ENCODE measurements around the gene HS3ST6.

The HS3ST6 gene

DNA sequence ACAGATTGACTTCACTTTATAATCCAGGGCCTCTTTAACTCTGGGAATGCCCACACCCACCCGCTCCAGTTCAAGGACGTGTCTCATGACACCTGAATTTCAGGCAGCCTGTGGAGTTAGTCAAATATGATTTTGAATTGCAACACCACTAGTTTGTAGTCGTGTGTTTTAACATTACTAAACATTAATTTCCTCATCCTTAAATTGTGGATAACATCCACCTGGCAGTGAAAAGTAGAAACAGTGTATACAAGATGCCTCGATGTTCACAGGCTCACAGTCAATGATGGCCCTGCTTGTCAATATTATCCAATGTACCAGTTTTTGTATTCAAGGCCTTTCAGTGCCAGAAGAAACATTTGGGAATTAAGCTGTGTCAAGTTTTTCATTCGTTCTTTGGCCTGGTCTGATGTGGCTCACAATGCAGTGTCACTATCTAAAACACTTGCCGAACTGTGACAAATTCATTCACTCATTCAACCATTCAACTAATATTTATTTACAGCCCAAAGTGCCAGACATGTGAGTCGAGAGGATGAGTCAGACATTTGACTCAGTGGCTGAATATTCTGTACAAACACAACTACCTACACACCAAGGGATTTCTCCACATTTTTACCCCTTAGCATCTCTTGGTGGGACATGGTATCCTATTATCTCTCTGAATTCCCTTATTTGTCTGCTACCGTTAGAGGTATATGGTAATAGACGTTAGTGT lies 47.7 kb downstream of the HS3ST6 start:
- TF ChIP-seq, protein P1, sequence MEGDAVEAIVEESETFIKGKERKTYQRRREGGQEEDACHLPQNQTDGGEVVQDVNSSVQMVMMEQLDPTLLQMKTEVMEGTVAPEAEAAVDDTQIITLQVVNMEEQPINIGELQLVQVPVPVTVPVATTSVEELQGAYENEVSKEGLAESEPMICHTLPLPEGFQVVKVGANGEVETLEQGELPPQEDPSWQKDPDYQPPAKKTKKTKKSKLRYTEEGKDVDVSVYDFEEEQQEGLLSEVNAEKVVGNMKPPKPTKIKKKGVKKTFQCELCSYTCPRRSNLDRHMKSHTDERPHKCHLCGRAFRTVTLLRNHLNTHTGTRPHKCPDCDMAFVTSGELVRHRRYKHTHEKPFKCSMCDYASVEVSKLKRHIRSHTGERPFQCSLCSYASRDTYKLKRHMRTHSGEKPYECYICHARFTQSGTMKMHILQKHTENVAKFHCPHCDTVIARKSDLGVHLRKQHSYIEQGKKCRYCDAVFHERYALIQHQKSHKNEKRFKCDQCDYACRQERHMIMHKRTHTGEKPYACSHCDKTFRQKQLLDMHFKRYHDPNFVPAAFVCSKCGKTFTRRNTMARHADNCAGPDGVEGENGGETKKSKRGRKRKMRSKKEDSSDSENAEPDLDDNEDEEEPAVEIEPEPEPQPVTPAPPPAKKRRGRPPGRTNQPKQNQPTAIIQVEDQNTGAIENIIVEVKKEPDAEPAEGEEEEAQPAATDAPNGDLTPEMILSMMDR (IDR thresholded peaks at IDR 0.05; ENCODE audit: insufficient read depth, low read depth, low read length, missing control alignments), result no peak
- DNase-seq (ENCODE audit: low read depth), result no peak
- H3K4me3 ChIP-seq (ENCODE audit: low read depth, low read length), result no peak overlapping the region

DNA sequence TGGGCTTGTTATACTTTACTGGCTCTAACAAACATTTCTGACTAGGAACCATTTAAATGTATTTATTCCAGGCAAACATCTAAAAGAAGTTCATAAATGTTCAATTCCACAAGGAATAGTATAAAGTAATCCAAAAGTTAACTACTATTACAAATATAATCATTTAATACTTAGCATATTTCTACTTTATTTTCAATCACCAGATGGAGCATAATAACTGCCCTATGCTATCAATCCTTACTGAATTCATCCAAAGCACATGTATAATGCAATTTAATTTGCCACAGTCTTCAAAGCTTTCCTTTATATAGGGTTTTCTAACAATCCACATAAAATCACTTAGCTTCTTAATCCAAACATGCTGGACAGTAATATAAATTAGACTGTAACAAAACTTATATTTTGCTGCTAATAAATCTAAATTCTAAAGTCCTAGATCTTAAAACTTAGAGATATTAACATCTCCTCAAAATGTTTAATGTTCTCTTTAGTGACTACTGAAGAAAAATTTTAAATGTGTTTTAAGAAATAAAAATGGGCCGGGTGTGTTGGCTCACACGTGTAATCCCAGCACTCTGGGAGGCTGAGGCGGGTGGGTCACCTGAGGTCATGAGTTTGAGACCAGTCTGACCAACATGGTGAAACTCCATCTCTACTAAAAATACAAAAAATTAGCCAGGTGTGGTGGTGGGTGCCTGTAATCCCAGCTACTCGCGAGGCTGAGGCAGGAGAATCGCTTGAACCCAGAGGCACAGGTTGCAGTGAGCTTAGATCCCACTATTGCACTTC lies 52.1 kb downstream of the HS3ST6 start:
- no peak for DNase-seq (ENCODE audit: low read depth)
- no peak overlapping the region for H3K4me3 ChIP-seq (ENCODE audit: low read depth, low read length)
- TF ChIP-seq, protein P1 (IDR thresholded peaks at IDR 0.05; ENCODE audit: insufficient read depth, low read depth, low read length, missing control alignments), result no peak

DNA sequence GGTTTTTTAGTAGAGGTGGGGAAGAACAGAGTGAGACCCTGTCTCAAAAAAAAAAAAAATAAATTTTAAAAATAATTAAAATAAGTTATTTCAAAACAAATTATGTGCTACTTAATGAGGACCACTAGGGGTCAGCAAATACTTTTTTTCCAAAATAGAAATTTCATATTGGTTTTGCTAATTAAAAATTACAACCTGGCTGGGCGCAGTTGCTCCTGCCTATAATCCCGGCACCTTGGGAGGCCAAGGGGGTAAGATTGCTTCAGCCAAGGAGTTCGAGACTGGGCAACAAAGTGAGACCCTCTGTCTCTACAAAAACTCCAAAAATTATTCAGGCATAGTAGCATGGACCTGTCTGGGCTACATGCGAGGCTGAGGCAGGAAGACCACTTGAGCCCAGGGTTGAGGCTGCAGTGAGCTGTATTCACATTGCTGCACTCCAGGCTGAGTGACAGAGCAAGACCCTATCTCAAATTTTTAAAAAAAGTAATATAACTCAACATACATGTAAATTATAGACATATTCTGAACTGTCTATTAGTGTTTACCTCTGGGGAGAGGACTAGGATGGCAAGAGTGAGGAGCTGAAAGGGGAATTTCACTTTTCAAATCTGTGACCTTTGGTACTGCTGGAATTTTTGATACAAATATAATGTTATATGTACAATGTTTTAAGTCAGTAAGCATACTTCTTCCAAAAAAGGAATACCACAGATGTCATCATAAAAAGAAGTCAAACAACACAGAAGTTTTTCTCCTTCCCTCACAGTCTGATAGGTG lies 54.3 kb downstream of the HS3ST6 start:
- DNase-seq (ENCODE audit: low read depth), result peak; percentile 42
- TF ChIP-seq, protein P1 (IDR thresholded peaks at IDR 0.05; ENCODE audit: insufficient read depth, low read depth, low read length, missing control alignments), result peak; percentile 45
- H3K4me3 ChIP-seq (ENCODE audit: low read depth, low read length), result no peak overlapping the region

DNA sequence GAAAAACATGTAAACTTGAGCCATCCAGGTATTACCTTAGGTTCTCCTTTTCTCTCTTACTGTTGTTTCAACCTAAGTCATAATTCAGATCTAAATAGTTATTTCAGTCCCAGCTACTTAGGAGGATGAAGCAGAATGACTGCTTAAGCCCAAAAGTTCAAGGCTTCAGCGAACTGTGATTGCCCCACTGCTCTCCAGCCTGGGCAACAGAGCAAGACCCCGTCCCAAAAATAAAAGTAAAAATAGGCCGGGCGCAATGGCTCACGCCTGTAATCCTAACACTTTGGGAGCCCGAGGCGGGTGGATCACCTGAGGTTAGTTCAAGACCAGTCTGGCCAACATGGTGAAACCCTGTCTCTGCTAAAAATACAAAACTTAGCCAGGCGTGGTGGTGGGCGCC lies 55.8 kb downstream of the HS3ST6 start:
- DNase-seq (ENCODE audit: low read depth), result no peak
- TF ChIP-seq, protein P1 (IDR thresholded peaks at IDR 0.05; ENCODE audit: insufficient read depth, low read depth, low read length, missing control alignments), result no peak
- H3K4me3 ChIP-seq (ENCODE audit: low read depth, low read length), result no peak overlapping the region

DNA sequence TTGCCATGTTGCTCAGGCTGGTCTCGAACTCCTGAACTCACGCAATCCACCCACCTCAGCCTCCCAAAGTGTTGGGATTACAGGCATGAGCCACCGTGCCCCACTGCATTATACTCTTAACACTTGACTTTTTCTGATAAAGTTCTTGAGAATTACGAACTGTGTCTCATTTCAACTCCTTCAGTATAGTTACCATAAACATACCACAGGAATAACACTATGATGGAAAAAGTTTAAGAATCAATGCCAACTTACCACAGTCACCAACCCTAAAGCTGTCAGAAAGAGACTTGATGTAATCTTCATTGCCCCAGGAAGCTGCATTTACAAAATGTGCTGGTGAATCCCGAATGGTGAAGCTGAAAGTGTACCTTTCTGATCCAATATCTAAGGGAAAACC lies 56.5 kb downstream of the HS3ST6 start:
- H3K4me3 ChIP-seq (ENCODE audit: low read depth, low read length), result no peak overlapping the region
- TF ChIP-seq, protein P1 (IDR thresholded peaks at IDR 0.05; ENCODE audit: insufficient read depth, low read depth, low read length, missing control alignments), result no peak
- no peak for DNase-seq (ENCODE audit: low read depth)

Measured in GM12865 (cell line).